22Rv1 (cell line): Measurements from ENCODE around the gene ZBTB8B.
"Not testable (repeated sequence)": the region's sequence is repeated elsewhere in the genome, so short reads cannot be mapped to it uniquely, and the experiment has no call there.

Source experiments
- ZFX ChIP-seq: fragments of 450-650 bp; IDR thresholded peaks from 2 replicates; pipeline ENCODE4 v1.6.1; 2017; ENCODE audit warnings: antibody characterized with exemption, borderline replicate concordance
- TF ChIP-seq, protein P1 (sequence below): fragments of 450-650 bp; IDR thresholded peaks from 2 replicates; pipeline ENCODE4 v1.5.1; 2017; ENCODE audit warnings: mild to moderate bottlenecking

DNA sequence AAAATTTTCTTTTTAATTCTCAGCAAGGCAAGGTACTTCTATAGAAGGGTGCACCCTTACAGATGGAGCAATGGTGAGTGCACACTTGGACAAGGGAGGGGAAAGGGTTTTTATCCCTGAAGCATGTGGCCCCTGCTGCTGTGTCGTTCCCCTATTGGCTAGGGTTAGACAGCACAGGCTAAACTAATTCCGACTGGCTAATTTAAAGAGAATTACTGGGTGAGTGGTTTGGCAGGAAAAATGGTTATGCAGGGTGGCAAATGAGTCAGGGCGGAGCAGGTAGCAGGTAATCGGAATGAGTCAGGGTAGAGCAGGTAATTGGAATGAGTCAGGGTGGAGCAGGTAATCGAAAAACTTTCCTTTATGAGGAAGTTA, 15.4 kb upstream of the ZBTB8B start:
- TF ChIP-seq, protein P1, sequence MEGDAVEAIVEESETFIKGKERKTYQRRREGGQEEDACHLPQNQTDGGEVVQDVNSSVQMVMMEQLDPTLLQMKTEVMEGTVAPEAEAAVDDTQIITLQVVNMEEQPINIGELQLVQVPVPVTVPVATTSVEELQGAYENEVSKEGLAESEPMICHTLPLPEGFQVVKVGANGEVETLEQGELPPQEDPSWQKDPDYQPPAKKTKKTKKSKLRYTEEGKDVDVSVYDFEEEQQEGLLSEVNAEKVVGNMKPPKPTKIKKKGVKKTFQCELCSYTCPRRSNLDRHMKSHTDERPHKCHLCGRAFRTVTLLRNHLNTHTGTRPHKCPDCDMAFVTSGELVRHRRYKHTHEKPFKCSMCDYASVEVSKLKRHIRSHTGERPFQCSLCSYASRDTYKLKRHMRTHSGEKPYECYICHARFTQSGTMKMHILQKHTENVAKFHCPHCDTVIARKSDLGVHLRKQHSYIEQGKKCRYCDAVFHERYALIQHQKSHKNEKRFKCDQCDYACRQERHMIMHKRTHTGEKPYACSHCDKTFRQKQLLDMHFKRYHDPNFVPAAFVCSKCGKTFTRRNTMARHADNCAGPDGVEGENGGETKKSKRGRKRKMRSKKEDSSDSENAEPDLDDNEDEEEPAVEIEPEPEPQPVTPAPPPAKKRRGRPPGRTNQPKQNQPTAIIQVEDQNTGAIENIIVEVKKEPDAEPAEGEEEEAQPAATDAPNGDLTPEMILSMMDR = not testable (repeated sequence)
- TF ChIP-seq ZFX = not testable (repeated sequence)
